Neutrophil (primary cell): ENCODE measurements around the gene TMEM81.

Experiments
- H3K27ac ChIP-seq: fragments of 200-600 bp; sonication (generic); 2 replicates; pipeline ENCODE4 v1.5.1; 2016; ENCODE audit warnings: mild to moderate bottlenecking, moderate library complexity
- H3K27me3 ChIP-seq: fragments of 200-600 bp; sonication (generic); 2 replicates; pipeline ENCODE4 v1.6.0; 2016; ENCODE audit warnings: mild to moderate bottlenecking
- H3K36me3 ChIP-seq: fragments of 200-600 bp; sonication (generic); 2 replicates; pipeline ENCODE4 v1.5.1; 2017
- H3K4me1 ChIP-seq, 2 experiments: fragments of 200-600 bp in 1 of 2; sonication (generic) in 1 of 2; 1 replicate in 1 of 2; 2 replicates in 1 of 2; pipeline versions ENCODE4 v1.5.1 to v1.6.1; 2013 to 2016; ENCODE audit warnings: low read depth in 1 of 2, low read length in 1 of 2, mild to moderate bottlenecking in 1 of 2, moderate library complexity in 1 of 2; ENCODE audit not compliant: control insufficient read depth in 1 of 2, insufficient read depth in 1 of 2
- H3K4me3 ChIP-seq, 2 experiments: fragments of 200-600 bp in 1 of 2; sonication (generic) in 1 of 2; 1 replicate in 1 of 2; 2 replicates in 1 of 2; pipeline ENCODE4 v1.5.1; 2013 to 2016; ENCODE audit warnings: low read depth in 1 of 2, low read length in 1 of 2, mild to moderate bottlenecking in 1 of 2, moderate library complexity in 1 of 2
- H3K9me3 ChIP-seq: fragments of 200-600 bp; sonication (generic); 2 replicates; pipeline ENCODE4 v1.5.1; 2016
- CTCF ChIP-seq: fragments of 200-600 bp; sonication (generic); IDR thresholded peaks from 2 replicates; pipeline ENCODE4 v1.5.1; 2016; ENCODE audit warnings: antibody characterized with exemption

Gene TMEM81

GRCh38 chr1:205057808-205058575 is 26.3 kb downstream of the TMEM81 start:
- Histone ChIP-seq H3K9me3 (no peaks in the 10 kb centered on the region), H3K4me3 (no peak overlapping the region), H3K27me3 (no peaks in the 10 kb centered on the region), H3K36me3 (no peaks in the 10 kb centered on the region), H3K27ac (no peak overlapping the region), H3K4me1 (peaks cover 3 to 10% of the 10 kb centered on the region in 2 experiments)
- no peak for TF ChIP-seq CTCF

- H3K27ac ChIP-seq: no peak overlapping the region
- peaks cover 3 to 10% of the 10 kb centered on the region in 2 experiments for H3K4me1 ChIP-seq
- no peaks in the 10 kb centered on the region for H3K9me3 ChIP-seq
- H3K36me3 ChIP-seq: no peaks in the 10 kb centered on the region
- no peak overlapping the region for H3K4me3 ChIP-seq
- H3K27me3 ChIP-seq: no peaks in the 10 kb centered on the region
- TF ChIP-seq CTCF: no peak
Observed at GRCh38 chr1:205056956-205057568, 27.2 kb downstream of the TMEM81 start.

- Histone ChIP-seq H3K27ac (no peak overlapping the region), H3K9me3 (no peaks in the 10 kb centered on the region), H3K4me1 (peaks cover 0 to 3% of the 10 kb centered on the region in 2 experiments), H3K36me3 (no peaks in the 10 kb centered on the region), H3K4me3 (no peak overlapping the region), H3K27me3 (no peaks in the 10 kb centered on the region)
- TF ChIP-seq CTCF: no peak
Observed at GRCh38 chr1:205056188-205056611, 28.1 kb downstream of the TMEM81 start.

GRCh38 chr1:205054013-205054412 is 30.2 kb downstream of the TMEM81 start:
- Histone ChIP-seq H3K36me3 (no peaks in the 10 kb centered on the region), H3K4me3 (no peak overlapping the region), H3K9me3 (no peaks in the 10 kb centered on the region), H3K4me1 (no peaks in the 10 kb centered on the region), H3K27ac (no peak overlapping the region), H3K27me3 (no peaks in the 10 kb centered on the region)
- TF ChIP-seq CTCF: no peak

- no peak overlapping the region for H3K27ac ChIP-seq
- H3K9me3 ChIP-seq: no peaks in the 10 kb centered on the region
- no peaks in the 10 kb centered on the region for H3K36me3 ChIP-seq
- H3K4me3 ChIP-seq: no peak overlapping the region
- no peak for TF ChIP-seq CTCF
- no peaks in the 10 kb centered on the region for H3K4me1 ChIP-seq
- H3K27me3 ChIP-seq: peaks cover under 1% of the 10 kb centered on the region
Observed at GRCh38 chr1:205053296-205053695, 31.0 kb downstream of the TMEM81 start.
